ENCODE measurements around the gene PRAC2.

The PRAC2 gene

DNA sequence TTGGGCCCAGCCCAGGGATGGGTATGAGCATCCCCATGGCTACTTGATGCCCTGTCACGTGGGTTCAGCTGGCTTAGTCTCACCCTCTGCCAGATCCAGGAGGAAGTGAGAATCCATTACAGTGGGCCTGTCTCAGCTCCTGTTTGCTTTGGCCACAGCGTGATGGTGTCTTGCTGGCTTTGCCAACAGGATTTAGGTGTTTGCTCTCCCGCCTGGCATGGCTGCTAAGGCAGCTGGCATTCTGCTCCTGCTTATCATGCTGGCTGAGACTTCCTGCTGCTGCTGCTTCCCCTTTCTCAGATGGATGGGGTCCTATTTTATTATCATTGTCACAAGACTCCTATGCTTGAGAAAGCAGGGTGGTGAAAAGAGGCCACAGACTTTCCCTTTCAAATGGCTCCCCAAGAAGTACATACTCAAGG, 33.9 kb downstream of the PRAC2 start:
- no peak for DNase-seq

DNA sequence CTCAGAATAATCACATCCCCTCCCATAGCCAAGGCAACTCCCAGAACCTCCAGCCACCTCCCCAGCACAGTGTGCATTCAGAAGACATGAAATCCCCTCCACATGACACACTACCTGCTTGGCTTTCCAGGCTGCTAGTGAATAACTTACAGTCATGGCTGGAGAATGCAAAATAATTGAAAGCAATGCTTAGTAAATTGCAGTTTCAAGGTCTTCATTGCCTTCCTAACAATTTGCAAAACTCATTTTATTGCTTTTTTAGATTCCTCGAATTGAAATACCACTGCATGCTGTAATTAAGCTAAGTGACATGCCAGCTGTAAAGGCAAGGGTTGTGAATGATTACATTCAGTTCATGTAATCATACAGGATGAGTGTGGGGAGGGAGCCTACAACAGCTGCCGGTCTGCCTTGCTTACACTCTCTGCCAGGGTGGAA, 34.6 kb downstream of the PRAC2 start:
- DNase-seq = no peak

DNA sequence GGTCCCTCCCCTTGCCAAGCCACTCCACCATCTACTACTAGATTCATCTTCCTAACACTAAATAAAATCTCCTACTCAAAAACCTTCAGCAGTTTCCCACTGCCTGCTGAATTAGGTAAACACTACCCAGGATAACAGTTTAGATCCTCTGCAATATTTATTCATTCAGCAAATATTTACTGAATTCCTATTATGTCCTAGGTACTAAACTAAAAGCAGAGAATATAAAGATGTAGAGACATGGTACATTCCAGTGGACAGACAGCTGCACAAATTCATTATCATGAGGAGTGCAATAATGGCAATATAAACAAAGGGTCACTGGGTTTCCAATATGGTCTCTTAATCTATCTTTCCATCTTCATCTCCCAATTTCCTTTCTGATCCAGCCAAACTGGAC, 36.3 kb downstream of the PRAC2 start:
- no peak for DNase-seq

GRCh38 chr17:48760411-48760810, 37.4 kb downstream of the PRAC2 start:
- no peak for DNase-seq

GRCh38 chr17:48761114-48761513, 38.1 kb downstream of the PRAC2 start:
- no peak for DNase-seq

- DNase-seq = no peak
These were observed 44.3 kb downstream of the PRAC2 start for GRCh38 chr17:48767263-48767774.

GRCh38 chr17:48769009-48769675, 46.2 kb downstream of the PRAC2 start:
- DNase-seq = no peak

- no peak for DNase-seq
These were observed 48.0 kb downstream of the PRAC2 start for GRCh38 chr17:48770954-48771353.

DNA sequence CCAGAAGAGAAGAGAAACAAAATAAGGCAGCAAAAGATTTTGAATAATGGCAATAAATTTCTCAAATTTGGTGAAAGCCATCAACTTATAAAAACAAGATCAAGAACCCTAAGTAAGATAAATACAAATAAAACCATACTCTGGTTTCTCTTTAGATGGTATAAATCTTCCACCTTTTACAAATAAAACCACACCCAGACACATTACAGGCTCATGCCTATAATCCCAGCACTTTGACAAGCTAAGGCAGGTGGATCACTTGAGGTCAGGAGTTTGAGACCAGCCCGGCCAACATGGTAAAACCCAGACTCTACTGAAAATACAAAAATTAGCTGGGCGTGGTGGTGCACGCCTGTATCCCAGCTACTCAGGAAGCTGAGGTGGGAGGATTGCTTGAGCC, 50.3 kb downstream of the PRAC2 start:
- no peak for DNase-seq
